ENCODE measurements around the gene PKP3. TPM values are rescaled to one million over a fixed set of nuclear protein-coding genes. Genes with fewer than 3 reads are reported as not detected.

The PKP3 gene
- total and polyA plus RNA-seq, 12 donors = 0.13 to 3.0 (median 0.72) TPM

DNA sequence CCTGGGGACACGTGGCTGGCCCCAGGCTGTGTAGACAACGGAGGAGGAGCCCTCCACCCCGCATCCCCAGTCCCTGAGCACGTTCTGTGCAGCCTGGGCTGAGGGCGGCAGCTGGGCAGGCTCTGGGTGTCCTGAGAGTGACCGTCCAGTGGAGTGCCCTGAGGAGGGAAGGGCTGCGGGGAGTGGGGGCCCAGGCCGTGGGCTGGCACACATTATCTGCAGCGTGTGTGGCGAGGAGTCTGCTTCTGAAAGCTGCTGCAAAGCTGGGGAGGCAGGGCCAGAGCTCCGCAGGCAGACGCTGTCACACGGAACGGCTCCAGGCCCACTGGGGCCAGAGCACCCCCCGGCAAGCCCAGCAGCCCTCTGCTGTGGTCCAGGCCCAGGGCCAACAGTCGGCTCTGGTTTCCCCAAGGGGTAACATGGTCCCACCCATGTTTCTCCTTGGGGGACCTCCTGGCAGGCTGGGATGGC is 48.6 kb downstream of the PKP3 start:
- Histone ChIP-seq H3K36me3 (no peaks in the 10 kb centered on the region), H3K9me3 (no peaks in the 10 kb centered on the region), H3K4me1 (peaks cover 0 to 14% (median 3%) of the 10 kb centered on the region in 9 donors), H3K4me3 (no peak overlapping the region), H3K27me3 (peaks cover 4 to 49% (median 30%) of the 10 kb centered on the region in 7 donors), H3K27ac (no peak overlapping the region)
- 56 to 61% methylated on average over 16 of the region's 16 CpGs for WGBS, 2 donors
- ATAC-seq (no peak), DNase-seq (no peak)
- intact Hi-C loops (cut with DNase I) = loop anchor here in 1 of 10 donors (10.0 kb wide), 1 partner anchor 78 kb away; the partner anchor contains the start of gene B4GALNT4
- TF ChIP-seq, protein P1, sequence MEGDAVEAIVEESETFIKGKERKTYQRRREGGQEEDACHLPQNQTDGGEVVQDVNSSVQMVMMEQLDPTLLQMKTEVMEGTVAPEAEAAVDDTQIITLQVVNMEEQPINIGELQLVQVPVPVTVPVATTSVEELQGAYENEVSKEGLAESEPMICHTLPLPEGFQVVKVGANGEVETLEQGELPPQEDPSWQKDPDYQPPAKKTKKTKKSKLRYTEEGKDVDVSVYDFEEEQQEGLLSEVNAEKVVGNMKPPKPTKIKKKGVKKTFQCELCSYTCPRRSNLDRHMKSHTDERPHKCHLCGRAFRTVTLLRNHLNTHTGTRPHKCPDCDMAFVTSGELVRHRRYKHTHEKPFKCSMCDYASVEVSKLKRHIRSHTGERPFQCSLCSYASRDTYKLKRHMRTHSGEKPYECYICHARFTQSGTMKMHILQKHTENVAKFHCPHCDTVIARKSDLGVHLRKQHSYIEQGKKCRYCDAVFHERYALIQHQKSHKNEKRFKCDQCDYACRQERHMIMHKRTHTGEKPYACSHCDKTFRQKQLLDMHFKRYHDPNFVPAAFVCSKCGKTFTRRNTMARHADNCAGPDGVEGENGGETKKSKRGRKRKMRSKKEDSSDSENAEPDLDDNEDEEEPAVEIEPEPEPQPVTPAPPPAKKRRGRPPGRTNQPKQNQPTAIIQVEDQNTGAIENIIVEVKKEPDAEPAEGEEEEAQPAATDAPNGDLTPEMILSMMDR (IDR thresholded peaks at IDR 0.05) = no peak

DNA sequence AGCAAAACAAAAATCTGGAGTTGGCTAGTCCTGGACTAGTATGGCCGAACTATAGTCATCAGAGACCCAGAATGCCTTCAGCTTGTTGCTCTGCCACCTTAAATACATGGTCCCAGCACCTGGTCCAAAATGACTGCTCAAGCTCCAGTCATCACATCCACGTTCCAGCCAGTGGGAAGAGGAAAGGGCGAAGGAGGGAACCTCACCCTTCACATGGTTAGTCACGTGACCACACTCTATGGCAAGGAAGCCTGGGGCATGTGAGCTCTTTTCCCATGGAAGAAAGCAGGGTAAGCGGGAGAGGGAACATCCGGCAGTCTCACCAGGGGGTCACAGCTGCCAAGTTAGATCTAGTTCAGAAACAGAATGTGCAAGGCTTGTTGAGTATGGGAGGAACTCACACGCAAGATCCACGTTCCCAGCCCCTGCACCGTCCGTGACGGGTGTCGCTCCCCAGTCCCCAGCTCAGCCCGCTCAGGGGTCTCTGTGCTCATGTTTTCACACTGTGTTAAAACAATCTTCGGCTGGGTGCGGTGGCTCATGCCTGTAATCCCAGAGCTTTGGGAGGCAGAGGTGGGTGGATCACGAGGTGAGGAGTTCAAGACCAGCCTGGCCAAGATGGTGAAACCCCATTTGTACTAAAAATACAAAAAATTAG is 49.7 kb downstream of the PKP3 start:
- DNase-seq = no peak
- TF ChIP-seq, protein P1 (IDR thresholded peaks at IDR 0.05) = no peak
- Histone ChIP-seq H3K9me3 (no peaks in the 10 kb centered on the region), H3K4me1 (peaks cover 4 to 23% (median 6%) of the 10 kb centered on the region in 9 donors), H3K27ac (no peak overlapping the region), H3K36me3 (no peaks in the 10 kb centered on the region), H3K27me3 (peaks cover 4 to 41% (median 28%) of the 10 kb centered on the region in 7 donors), H3K4me3 (no peak overlapping the region)
- intact Hi-C loops (cut with DNase I) = loop anchor here in 1 of 10 donors (10.0 kb wide), 1 partner anchor 79 kb away; the partner anchor contains the start of gene B4GALNT4
- 67 to 71% methylated on average over 16 of the region's 16 CpGs for WGBS, 2 donors
- ATAC-seq = no peak

DNA sequence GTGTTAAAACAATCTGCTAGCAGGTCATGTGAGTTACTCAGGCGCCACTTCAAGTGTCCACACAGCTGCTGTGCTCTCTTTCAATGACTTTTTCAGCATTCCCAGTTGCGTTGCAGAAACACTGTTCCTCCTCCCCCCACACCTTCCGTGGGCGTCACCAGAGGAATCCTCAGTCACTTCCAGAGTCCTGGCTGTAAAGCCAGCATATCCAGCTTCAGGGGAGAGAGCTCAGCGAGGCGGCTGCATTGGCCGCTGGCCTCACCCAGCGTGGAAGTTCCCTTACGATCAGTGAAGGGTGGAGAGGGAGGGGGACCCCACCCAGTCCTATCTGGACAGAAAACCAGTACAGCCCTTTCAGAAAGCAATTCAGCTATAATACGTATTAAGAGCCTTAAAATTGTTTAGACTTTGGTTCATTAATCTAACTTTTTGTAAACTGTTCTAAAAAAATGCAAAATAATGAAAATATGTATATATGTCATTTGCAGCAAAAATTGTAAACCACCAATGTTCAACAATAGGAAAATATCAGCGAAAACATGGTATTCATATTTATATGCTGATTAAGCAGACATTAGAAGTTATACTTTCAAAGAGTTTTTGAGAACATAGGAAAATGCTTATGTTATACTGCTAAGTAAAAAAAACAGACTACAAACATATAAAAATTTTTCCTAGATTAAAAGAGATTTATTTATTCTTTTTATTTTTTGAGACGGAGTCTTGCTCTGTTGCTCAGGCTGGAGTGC is 50.6 kb downstream of the PKP3 start:
- Histone ChIP-seq H3K4me3 (no peak overlapping the region), H3K27ac (no peak overlapping the region), H3K27me3 (peaks cover 4 to 36% (median 28%) of the 10 kb centered on the region in 7 donors), H3K9me3 (no peaks in the 10 kb centered on the region), H3K36me3 (no peaks in the 10 kb centered on the region), H3K4me1 (peaks cover 11 to 32% (median 14%) of the 10 kb centered on the region in 9 donors)
- peak in 1 of 8 donors; percentile 9 for ATAC-seq
- TF ChIP-seq, protein P1 (IDR thresholded peaks at IDR 0.05) = no peak
- intact Hi-C loops (cut with DNase I) = loop anchor here in 4 of 10 donors (5.0 to 10.0 kb wide), 3 partner anchors 37 to 80 kb away; partner anchors contain the start of gene B4GALNT4 (in 1 of the 4)
- DNase-seq = no peak
- 31 to 40% methylated on average over 12 of the region's 12 CpGs for WGBS, 2 donors

Measured in heart right ventricle (tissue), 16 donors.